GM19463 (cell line): ENCODE measurements around the gene GALNT9.

Source experiments
- ATAC-seq: cut with Tn5 transposase; IDR thresholded peaks from one replicate; pipeline ENCODE4 v1.9.1; 2021; ENCODE audit warnings: mild to moderate bottlenecking, moderate library complexity; ENCODE audit not compliant: unreplicated experiment

Gene GALNT9

DNA sequence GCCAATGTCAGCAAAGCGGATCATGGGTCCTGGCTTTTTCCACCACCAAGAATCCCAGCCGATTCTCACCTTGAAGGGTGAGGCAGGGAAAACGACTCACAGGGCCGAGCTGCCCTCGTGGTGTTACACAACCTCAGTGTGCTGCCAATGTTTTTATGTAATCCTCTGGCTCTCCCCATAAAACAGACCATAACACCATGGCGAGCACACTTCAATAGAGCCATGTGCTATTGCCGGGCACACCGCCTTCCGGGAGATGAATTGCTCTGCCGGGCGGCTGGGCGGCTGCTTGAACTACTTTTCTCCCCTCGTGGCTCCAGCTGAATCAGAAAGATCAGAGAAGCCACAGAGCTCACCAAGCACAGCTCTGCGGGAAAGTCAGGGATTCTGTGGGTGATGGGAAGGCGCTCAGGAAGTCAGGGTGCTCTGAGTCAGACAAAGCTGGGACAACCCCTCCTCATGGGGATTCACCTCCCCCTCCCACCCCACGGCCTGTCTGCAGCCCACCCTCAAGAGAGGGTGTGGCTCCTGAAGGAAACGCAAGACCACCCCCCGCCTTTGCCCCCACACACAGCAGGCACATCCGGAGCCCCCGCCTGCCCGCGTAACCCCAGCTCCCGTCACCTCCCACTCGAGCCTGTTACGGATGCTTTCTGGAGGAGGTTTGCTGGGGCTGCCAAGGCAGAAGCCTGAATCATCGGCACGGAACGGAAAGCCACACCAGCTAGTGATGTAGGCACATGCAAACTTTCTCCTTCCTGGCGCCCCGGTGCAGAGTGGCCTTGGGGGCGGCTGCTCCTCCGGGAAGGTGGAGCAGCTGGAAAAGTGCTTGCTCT is 1.8 kb downstream of the GALNT9 start:
- ATAC-seq, result no peak

GRCh38 chr12:132326646-132327045 is 2.7 kb downstream of the GALNT9 start:
- ATAC-seq, result no peak

DNA sequence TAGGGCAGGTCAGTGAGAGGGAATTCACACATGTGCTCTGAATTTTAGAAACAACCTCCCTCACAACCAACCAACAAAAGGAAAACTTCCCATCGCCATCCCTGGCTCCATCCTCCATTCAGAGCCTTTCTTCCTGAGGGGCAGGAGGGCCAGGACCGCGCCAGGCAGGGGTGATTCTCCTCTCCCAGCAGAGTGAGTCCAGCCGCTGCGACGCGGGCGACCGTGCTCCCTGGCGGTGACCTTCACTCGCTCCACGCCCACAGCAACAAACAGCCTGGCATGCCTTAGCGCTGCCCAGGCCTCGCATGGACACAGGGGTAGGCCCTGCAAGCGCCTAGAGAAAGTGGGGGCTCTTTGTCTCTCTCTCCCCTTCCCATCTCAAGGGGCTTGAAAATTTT is 3.7 kb downstream of the GALNT9 start:
- ATAC-seq, result no peak

DNA sequence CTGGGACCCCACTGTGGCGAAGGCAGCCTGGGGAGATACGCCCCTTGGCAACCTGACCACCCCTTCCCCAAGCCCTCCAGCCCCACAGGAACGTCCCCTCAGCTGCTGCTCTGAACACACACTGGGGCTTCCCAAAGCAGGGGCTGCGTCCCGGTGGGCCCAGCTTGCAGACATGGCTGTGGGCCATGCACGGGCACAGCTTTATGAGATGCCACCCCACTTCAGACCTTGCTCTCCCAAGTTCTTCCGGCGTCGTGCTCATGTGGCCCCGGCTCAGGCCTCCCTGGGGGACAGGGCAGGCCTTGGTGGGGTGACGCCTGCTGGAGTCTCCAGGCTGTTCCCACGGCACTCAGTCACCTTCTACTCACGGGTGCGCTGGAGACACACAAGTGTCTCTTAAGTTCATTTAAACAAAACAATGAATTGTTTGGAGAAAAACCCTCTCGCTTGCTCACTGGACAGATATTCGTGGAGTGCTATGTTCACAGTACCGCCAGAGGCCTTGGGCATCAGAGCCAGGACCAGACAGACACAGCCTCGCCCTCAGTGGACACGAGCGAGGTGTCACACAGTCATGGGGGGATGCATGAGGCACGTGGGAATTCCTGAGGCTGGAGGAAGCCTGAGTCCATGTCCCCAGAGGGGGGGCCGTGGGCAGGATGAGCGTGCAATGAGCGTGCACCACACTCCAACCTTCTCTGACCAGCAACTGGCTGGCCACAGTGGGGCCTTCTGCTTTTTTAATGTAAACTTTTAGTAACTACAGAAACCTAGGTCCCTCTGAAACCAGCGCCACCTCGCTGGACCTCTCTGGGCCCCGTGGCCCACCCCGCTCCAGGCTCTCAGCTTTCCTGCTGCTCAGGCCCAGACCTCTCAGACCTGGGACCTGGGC is 4.3 kb downstream of the GALNT9 start:
- no peak for ATAC-seq

DNA sequence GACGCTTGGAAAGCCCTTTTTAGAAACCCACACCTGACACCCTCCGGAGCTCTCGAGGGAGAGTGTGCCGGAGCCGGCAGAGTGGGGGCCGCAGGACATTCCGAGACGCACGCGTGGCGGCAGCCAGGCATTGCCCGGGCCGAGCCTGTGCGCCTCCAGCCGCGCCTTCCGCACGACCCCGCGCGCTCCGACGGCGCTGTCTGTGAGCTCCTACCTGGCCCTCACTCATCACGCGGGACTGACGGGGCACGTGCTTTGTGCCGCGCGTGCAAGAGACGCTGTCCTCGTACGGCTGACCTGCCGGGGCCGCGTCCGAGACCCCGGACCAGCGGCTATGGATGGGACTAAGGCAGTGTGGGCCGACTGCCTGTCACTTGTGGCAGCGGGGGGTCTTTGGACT is 5.2 kb downstream of the GALNT9 start:
- no peak for ATAC-seq

DNA sequence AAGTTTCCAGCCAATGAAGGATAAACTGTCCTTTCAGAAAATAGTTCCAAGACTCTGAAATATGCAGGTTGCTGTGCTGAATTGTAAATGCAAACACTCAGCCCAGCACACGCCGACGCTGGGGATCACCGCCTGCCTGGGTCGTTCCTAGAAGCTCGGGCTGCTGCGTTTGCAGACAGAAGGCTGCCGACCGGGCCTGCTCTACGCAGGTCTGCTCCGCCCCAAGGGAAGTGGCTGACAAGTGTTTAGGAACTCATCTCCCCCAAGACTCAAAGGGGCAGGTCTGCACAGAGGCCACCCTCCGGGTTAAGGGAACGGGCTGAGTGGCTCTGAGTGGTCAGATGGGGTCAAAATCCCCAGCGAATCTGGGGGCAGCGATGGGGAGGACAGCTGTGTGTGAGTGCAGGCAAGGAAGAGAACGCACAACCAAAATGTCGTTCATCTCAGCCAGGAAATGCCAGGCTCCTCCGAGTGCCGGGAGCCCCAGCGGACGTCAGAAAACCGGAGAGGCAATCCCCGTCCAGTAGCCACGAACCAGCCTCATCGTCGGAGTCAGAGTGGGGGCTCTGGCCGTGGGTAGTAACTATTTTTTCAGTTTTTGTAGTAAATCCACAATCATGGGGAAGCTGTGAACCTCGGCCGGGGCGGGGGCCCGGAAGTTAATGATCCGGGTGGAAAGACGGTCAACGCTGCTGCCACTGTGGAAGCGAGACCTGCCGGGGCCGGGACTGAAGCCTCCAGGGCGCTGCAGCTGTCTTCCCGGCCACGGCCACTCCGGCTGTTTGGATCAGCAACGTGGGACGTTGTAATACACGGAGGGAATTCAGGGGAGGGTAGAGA is 6.0 kb downstream of the GALNT9 start:
- no peak for ATAC-seq

GRCh38 chr12:132322206-132323132 is 6.9 kb downstream of the GALNT9 start:
- ATAC-seq, result no peak

GRCh38 chr12:132321321-132322118 is 7.9 kb downstream of the GALNT9 start:
- no peak for ATAC-seq

DNA sequence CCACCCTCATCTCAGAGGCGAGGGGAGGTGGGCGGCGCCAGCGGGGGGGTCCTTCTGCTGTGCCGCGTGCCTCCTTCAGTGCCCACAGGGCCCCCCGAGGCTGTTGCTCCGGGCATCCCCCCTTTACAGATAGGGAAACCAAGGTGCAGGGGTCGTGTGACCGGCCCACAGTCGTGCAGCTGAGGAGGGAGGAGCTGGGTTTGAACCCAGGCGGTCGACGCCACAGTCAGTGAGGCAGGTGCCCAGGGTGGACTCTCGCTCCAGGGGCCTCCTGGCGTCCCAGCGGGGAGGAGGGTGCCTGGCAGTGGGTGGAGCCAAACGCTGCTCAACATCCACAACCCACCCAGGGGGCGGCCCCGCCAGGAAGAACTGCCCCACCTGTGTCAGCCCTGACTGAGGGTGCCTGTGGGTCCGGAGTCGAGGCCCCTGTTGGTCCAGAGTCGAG is 8.6 kb downstream of the GALNT9 start:
- no peak for ATAC-seq

DNA sequence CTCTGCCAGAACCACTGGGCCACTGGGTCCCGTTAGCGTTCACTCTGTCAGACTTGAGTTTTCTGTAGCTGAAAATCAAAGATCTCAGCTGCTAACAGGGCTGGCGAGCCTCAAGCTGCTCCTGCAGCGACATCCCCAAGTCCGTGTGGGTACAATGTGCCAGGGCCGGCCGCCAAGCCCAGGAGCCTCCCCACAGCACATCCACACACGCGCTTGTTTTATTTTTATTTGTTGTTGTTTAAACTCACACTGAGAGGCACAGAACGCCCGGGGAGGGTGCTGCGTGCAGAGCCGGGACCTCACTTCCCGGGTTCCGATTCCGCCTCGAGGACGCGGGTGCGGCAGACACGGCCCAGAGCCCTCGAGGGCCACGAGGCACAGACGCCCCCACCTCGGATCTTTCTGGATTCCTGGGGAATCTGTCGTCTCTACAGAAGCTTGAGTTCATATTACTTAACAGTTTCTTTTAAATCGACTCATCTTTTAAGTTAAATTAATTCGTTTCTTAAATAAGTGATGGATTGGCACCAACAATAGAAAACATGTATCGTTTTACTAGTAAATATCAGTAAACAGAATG is 9.3 kb downstream of the GALNT9 start:
- ATAC-seq, result no peak

DNA sequence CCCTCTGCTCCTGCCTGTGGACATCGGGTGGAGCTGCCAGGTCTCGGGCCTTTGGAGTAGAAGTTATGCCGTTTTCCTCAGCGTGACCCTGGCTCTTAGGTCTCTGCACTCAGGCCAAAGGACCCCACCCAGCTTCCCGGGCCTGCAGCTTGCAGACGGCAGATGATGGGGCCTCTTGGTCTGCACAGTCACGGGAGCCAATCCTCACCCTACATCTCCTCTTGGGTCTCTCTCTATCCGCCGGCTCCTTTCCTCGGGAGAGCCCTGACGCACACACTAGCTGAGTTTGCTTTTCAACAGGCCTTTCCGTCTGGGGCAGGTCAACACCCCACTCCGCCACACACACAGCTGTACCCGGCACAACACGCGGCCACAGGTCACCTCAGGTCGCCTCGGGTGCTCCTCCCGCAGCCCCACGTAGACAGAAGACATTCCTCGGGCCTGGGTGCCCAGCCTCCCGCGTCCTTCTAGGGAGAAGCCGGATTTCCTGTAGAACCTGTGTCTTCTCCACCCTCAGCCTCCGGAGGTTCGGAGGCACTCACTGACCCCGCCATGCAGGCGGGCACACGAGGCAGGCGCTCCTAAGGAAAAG is 9.9 kb downstream of the GALNT9 start:
- ATAC-seq, result no peak

DNA sequence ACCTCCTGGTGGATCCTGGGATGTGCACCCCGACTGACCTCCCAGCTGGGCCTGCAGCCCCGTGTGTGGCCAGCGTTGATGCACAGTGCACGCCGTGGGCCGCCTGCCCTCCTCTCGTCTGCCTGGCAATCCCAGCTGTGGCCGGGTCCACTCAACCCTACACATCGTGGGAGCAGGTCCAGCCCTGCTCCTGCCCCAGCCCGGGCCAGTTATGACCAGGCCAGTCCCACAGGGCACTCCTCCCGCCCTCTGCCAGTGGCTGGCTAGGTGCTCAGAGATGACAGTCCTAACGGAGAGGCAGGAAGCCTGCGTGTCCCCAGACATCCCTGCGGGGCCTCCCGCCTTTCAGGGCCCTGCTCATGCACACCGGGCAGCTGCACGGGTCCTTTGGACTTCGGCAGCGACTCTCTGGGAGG is 10.8 kb downstream of the GALNT9 start:
- ATAC-seq, result no peak

DNA sequence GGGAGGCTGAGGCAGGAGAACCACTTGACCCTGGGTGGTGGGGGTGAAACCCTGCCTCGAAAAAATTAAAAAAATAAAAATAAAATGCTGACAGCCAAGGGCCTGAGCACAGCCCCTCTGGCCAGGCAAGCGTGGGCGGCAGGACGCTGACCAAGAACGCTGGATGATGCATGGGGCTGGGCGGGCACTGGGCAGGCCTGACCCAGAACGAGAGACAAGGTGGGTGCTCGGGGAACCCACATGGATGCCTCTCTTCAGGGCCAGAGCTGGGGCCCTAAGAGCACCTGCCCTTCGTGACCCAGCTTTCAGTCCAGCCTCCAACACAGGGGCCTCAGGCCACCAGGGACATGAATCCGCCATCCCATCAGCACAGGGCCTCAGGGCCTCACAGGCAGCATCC is 11.3 kb downstream of the GALNT9 start:
- no peak for ATAC-seq

GRCh38 chr12:132317233-132317938 is 12.0 kb downstream of the GALNT9 start:
- no peak for ATAC-seq

DNA sequence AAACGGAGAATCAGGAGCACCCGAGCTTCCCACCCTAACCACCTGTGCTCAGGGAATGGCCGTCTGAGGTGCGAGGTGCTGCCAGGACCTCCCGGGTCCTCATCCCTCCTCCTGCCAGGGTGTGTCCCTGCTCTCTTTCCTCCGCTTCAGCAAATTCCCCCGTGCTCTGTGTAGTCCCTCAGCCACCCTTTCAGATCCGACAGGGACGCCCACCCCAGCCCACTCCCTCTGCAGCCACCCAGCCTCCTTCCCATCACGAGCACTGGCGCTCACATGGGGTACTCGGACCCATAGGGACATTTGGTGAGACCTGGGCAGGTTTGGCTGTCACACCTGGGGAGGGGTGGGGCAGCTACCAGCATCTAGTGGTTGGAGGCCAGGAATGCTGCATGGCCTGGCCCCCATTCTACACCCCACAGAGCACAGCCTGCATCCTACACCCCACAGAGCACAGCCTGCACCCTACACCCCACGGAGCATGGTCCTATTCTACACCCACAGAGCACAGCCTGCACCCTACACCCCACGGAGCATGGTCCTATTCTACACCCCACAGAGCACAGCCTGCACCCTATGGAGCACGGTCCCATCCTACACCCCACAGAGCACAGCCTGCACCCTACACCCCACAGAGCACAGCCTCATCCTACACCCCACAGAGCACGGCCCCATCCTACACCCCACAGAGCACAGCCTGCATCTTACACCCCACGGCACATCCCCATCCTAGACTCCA is 12.7 kb downstream of the GALNT9 start:
- no peak for ATAC-seq

- no peak for ATAC-seq
Observed at GRCh38 chr12:132315951-132316350, 13.4 kb downstream of the GALNT9 start.

DNA sequence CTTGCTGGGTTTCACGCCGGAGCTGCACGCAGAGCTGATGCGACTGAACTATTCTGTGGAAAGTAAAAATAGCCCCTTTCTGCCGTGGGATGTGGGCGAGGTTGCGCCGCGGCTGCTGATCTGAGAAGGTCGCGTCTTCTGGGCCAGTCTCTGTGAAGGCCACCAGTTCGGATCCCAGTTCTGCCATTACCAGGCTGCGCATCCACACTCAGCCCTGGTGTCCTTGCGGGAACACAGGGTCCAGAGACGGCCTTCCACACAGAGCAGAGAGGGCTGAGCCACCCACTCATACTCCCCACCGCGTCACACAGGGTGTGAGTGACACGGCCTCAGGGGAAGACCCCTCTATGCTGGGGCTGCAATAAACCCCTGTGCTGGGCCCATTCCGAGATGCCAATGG is 13.9 kb downstream of the GALNT9 start:
- ATAC-seq, result no peak
